DND-41 (cell line): ENCODE measurements around the gene GM2A.

ENCODE experiments used
- CTCF ChIP-seq: IDR thresholded peaks from 2 replicates; pipeline ENCODE4 v1.5.1; 2012; ENCODE audit warnings: borderline replicate concordance, low read length, moderate library complexity, mild to moderate bottlenecking; ENCODE audit not compliant: poor library complexity, severe bottlenecking; ENCODE audit errors: extremely low read depth
- EZH2 ChIP-seq: IDR thresholded peaks from 3 replicates; pipeline ENCODE4 v1.6.1; 2012; ENCODE audit warnings: borderline replicate concordance, low read depth, mild to moderate bottlenecking, moderate library complexity, low read length, inconsistent platforms; ENCODE audit not compliant: severe bottlenecking

GRCh38 chr5:151317871-151318270 is 64.9 kb downstream of the GM2A start:
- TF ChIP-seq CTCF, result no peak
- no peak for TF ChIP-seq EZH2
